GM23248 (cell line): ENCODE measurements around the gene MTERF4. TPM values are rescaled to one million over a fixed set of nuclear protein-coding genes. Genes with fewer than 3 reads are reported as not detected.

Experiments
- DNase-seq: peaks from one replicate; pipeline ENCODE4 v3.0.0-alpha.2; 2015
- H2AFZ ChIP-seq: fragments of 200-600 bp; sonication (generic); 2 replicates; pipeline ENCODE4 v1.6.1; 2016; ENCODE audit warnings: antibody characterized with exemption
- H3F3A ChIP-seq: fragments of 200-600 bp; sonication (generic); 2 replicates; pipeline ENCODE4 v1.6.1; 2016; ENCODE audit warnings: mild to moderate bottlenecking, antibody characterized with exemption, mixed run types; ENCODE audit not compliant: insufficient read depth
- H3K27ac ChIP-seq: fragments of 200-600 bp; sonication (generic); 2 replicates; pipeline ENCODE4 v1.5.1; 2016; ENCODE audit warnings: mild to moderate bottlenecking
- H3K27me3 ChIP-seq: fragments of 200-600 bp; sonication (generic); replicated peaks from 2 replicates; pipeline ENCODE4 v1.6.1; 2016; ENCODE audit warnings: mild to moderate bottlenecking; ENCODE audit not compliant: insufficient read depth
- H3K36me3 ChIP-seq: fragments of 200-600 bp; sonication (generic); 2 replicates; pipeline ENCODE4 v1.6.1; 2016; ENCODE audit warnings: low read depth, mild to moderate bottlenecking
- H3K4me1 ChIP-seq: fragments of 200-600 bp; sonication (generic); 2 replicates; pipeline ENCODE4 v1.6.1; 2016; ENCODE audit warnings: mild to moderate bottlenecking; ENCODE audit not compliant: insufficient read depth
- H3K4me2 ChIP-seq: fragments of 200-600 bp; sonication (generic); one replicate; pipeline ENCODE4 v1.6.1; 2016; ENCODE audit warnings: mild to moderate bottlenecking; ENCODE audit not compliant: unreplicated experiment
- H3K4me3 ChIP-seq: fragments of 200-600 bp; sonication (generic); 2 replicates; pipeline ENCODE4 v1.5.1; 2016; ENCODE audit warnings: mild to moderate bottlenecking
- H3K79me2 ChIP-seq: fragments of 200-600 bp; sonication (generic); 2 replicates; pipeline ENCODE4 v1.6.1; 2016; ENCODE audit warnings: mild to moderate bottlenecking; ENCODE audit not compliant: insufficient read depth
- H3K9ac ChIP-seq: fragments of 200-600 bp; sonication (generic); 2 replicates; pipeline ENCODE4 v1.6.1; 2016; ENCODE audit warnings: mild to moderate bottlenecking
- H3K9me2 ChIP-seq: fragments of 200-600 bp; sonication (generic); 2 replicates; pipeline ENCODE4 v1.6.1; 2016; ENCODE audit warnings: mixed run types, mild to moderate bottlenecking, moderate library complexity; ENCODE audit not compliant: insufficient read depth
- H3K9me3 ChIP-seq: fragments of 200-600 bp; sonication (generic); one replicate; pipeline ENCODE4 v1.6.1; 2017; ENCODE audit warnings: low read depth
- H4K20me1 ChIP-seq: fragments of 200-600 bp; sonication (generic); 2 replicates; pipeline ENCODE4 v1.6.0; 2016; ENCODE audit not compliant: insufficient read depth
- EZH2 ChIP-seq: fragments of 200-600 bp; sonication (generic); IDR thresholded peaks from 2 replicates; pipeline ENCODE4 v1.6.1; 2018; ENCODE audit warnings: antibody characterized with exemption, mild to moderate bottlenecking; ENCODE audit not compliant: insufficient read depth, poor library complexity, severe bottlenecking
- EZH2phosphoT487 ChIP-seq: fragments of 200-600 bp; sonication (generic); IDR thresholded peaks from 2 replicates; pipeline ENCODE4 v1.6.1; 2018; ENCODE audit warnings: antibody characterized with exemption, moderate library complexity, mild to moderate bottlenecking, low read depth; ENCODE audit not compliant: insufficient read depth
- WGBS, 2 experiments: methylation state at CpG; one replicate each; pipeline ENCODE4 v1.1.6; 2015 to 2017; ENCODE audit warnings: low lambda C conversion rate in 2 of 2, low coverage in 1 of 2; ENCODE audit errors: missing lambda C conversion rate in 2 of 2; 5-methylcytosine and 5-hydroxymethylcytosine counted together
- in situ Hi-C: fragments of 300-500 bp; cut with MboI; formaldehyde crosslinking; loops from 2 replicates; pipeline ENCODE4 v1.15.0; 2020
- polyA plus RNA-seq: library from polyadenylated mRNA; unstranded; fragments of >200 nt; fragmentation: Nextera tagmentation; extraction: Ambion mirVana; gene quantifications from 2 replicates; pipeline ENCODE4 v1.2.1, GENCODE V29; 2016
- total RNA-seq: library from RNA; depleted of rRNA; stranded (reverse); fragments of >200 nt; shearing (Covaris generic); gene quantifications from 2 replicates; pipeline ENCODE4 v1.2.3, GENCODE V29; 2014

MTERF4 gene
- total and polyA plus RNA-seq, 2 experiments from 2014 or later, result 15.1 to 21.0 TPM

DNA sequence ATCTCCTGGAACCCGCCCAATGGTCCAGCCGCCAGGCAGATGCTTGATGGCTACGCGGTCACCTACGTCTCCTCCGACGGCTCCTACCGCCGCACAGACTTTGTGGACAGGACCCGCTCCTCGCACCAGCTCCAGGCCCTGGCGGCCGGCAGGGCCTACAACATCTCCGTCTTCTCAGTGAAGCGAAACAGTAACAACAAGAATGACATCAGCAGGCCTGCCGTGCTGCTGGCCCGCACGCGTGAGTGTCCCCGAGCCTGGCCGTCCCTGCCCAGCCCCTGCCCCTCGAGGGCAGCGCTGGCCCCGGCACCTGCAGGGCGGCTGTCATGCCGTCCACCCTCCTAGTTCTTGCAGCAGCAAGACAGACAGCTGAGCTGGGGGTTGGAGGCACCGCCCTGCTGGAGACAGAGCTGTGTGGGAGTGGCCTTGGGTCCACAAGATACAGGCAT, 36.7 kb downstream of the MTERF4 start:
- Histone ChIP-seq H3K36me3 (no peaks in the 10 kb centered on the region), H3K9ac (no peak overlapping the region), H3K79me2 (no peaks in the 10 kb centered on the region), H3K27ac (no peak overlapping the region), H3K4me1 (no peaks in the 10 kb centered on the region), H3K4me2 (no peak overlapping the region), H2AFZ (no peak overlapping the region), H3K9me3 (no peaks in the 10 kb centered on the region), H3K27me3 (no peaks in the 10 kb centered on the region), H3K4me3 (no peak overlapping the region), H4K20me1 (no peaks in the 10 kb centered on the region), H3K9me2 (no peaks in the 10 kb centered on the region), H3F3A (no peaks in the 10 kb centered on the region)
- in situ Hi-C loops, result no loop called here
- WGBS, 2 experiments, result 93 to 96% methylated on average over 27 of the region's 27 CpGs
- DNase-seq, result no peak
- TF ChIP-seq EZH2, result no peak
- TF ChIP-seq EZH2phosphoT487, result no peak

DNA sequence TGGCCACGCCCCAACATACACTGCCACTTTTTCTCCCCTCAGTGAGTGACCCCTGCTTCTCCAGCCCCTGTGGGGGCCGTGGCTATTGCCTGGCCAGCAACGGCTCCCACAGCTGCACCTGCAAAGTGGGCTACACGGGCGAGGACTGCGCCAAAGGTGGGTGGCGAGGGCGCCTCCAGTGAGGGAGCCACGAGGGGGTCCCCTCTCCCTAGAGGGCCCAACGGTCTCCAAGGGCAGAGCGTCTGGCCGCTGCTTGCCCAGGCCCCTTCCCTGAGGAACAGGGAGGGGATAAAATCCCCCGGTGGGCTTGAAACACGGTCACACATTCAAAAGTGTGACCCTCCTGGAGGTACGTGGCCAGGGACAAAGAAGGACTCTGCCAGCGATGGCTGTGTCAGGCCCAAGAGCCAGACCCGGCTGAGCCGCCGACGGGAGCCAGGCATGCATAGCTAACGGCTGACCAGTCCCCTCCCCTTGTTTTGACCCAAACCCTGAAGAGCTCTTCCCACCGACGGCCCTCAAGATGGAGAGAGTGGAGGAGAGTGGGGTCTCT, 37.2 kb downstream of the MTERF4 start:
- TF ChIP-seq EZH2phosphoT487 (no peak), EZH2 (no peak)
- Histone ChIP-seq H3F3A (no peaks in the 10 kb centered on the region), H2AFZ (no peak overlapping the region), H3K4me3 (no peak overlapping the region), H3K36me3 (no peaks in the 10 kb centered on the region), H3K79me2 (no peaks in the 10 kb centered on the region), H3K4me2 (no peak overlapping the region), H3K4me1 (no peaks in the 10 kb centered on the region), H3K27ac (no peak overlapping the region), H4K20me1 (no peaks in the 10 kb centered on the region), H3K9ac (no peak overlapping the region), H3K9me3 (no peaks in the 10 kb centered on the region), H3K9me2 (no peaks in the 10 kb centered on the region), H3K27me3 (no peaks in the 10 kb centered on the region)
- 88 to 89% methylated on average over 21 to 23 of the region's 23 CpGs for WGBS, 2 experiments
- in situ Hi-C loops, result no loop called here
- DNase-seq, result no peak

GRCh38 chr2:241064008-241064801, 37.9 kb downstream of the MTERF4 start:
- H3K4me1 ChIP-seq, result no peaks in the 10 kb centered on the region
- 77 to 78% methylated on average over 14 to 32 of the region's 32 CpGs for WGBS, 2 experiments
- DNase-seq, result no peak
- no peak overlapping the region for H2AFZ ChIP-seq
- no peak overlapping the region for H3K4me3 ChIP-seq
- no peaks in the 10 kb centered on the region for H3K9me2 ChIP-seq
- H3F3A ChIP-seq, result no peaks in the 10 kb centered on the region
- no peak overlapping the region for H3K4me2 ChIP-seq
- no peak overlapping the region for H3K27ac ChIP-seq
- no peaks in the 10 kb centered on the region for H4K20me1 ChIP-seq
- H3K79me2 ChIP-seq, result no peaks in the 10 kb centered on the region
- no peaks in the 10 kb centered on the region for H3K9me3 ChIP-seq
- in situ Hi-C loops, result no loop called here
- H3K36me3 ChIP-seq, result no peaks in the 10 kb centered on the region
- H3K27me3 ChIP-seq, result no peaks in the 10 kb centered on the region
- TF ChIP-seq EZH2phosphoT487 (no peak), EZH2 (no peak)
- H3K9ac ChIP-seq, result no peak overlapping the region

GRCh38 chr2:241063587-241063986, 38.5 kb downstream of the MTERF4 start:
- no peak for TF ChIP-seq EZH2phosphoT487
- no peak for TF ChIP-seq EZH2
- H3K4me2 ChIP-seq, result no peak overlapping the region

More at GRCh38 chr2:241063587-241063986, 38.5 kb downstream of the MTERF4 start:
- no peaks in the 10 kb centered on the region for H4K20me1 ChIP-seq
- H3K36me3 ChIP-seq, result no peaks in the 10 kb centered on the region
- no peaks in the 10 kb centered on the region for H3K9me2 ChIP-seq
- no peaks in the 10 kb centered on the region for H3K9me3 ChIP-seq
- no peaks in the 10 kb centered on the region for H3K79me2 ChIP-seq
- no peaks in the 10 kb centered on the region for H3K27me3 ChIP-seq
- H3F3A ChIP-seq, result no peaks in the 10 kb centered on the region
- H3K4me3 ChIP-seq, result no peak overlapping the region
- H3K4me1 ChIP-seq, result no peaks in the 10 kb centered on the region
- no peak overlapping the region for H3K27ac ChIP-seq
- no peak for DNase-seq
- WGBS, 2 experiments, result 73% methylated on average over 5 to 8 of the region's 8 CpGs
- in situ Hi-C loops, result no loop called here
- H2AFZ ChIP-seq, result no peak overlapping the region
- H3K9ac ChIP-seq, result no peak overlapping the region
